ENCODE results near the gene RNF5.
"Not testable (repeated sequence)": the region's sequence is repeated elsewhere in the genome, so short reads cannot be mapped to it uniquely, and the experiment has no call there.

Gene RNF5

GRCh38 chr6:32175711-32176475 is 2.3 kb upstream of the RNF5 start, which contains the start of gene AGPAT1:
Gene AGPAT1, minus strand, starts transcription at chr6:32176084. Its CDS starts 4,588 bp downstream, at chr6:32171496.
- peak; percentile 94 to 96 for DNase-seq (ENCODE audit: low read depth in 2 of 2)

GRCh38 chr6:32176476-32177182 is 1.6 kb upstream of the RNF5 start:
- DNase-seq (ENCODE audit: low read depth in 2 of 2) = no peak

- DNase-seq (ENCODE audit: low read depth in 2 of 2) = no peak
Measured at GRCh38 chr6:32177183-32177787, 920 bp upstream of the RNF5 start.

GRCh38 chr6:32178547-32179440 is 589 bp downstream of the RNF5 start:
- no peak for DNase-seq (ENCODE audit: low read depth in 2 of 2)

- no peak for DNase-seq (ENCODE audit: low read depth in 2 of 2)
Measured at GRCh38 chr6:32179766-32180405, 1.7 kb downstream of the RNF5 start.

GRCh38 chr6:32181148-32181702 is 3.0 kb downstream of the RNF5 start:
- no peak for DNase-seq (ENCODE audit: low read depth in 2 of 2)

- no peak for DNase-seq (ENCODE audit: low read depth in 2 of 2)
Measured at GRCh38 chr6:32181915-32182529, 3.8 kb downstream of the RNF5 start.

GRCh38 chr6:32182555-32182981 is 4.4 kb downstream of the RNF5 start:
- DNase-seq (ENCODE audit: low read depth in 2 of 2) = no peak

- DNase-seq (ENCODE audit: low read depth in 2 of 2) = no peak
Measured at GRCh38 chr6:32183030-32183429, 4.8 kb downstream of the RNF5 start.

GRCh38 chr6:32183483-32184083 is 5.4 kb downstream of the RNF5 start:
- DNase-seq (ENCODE audit: low read depth in 2 of 2) = no peak

- DNase-seq (ENCODE audit: low read depth in 2 of 2) = no peak
Measured at GRCh38 chr6:32184084-32184640, 6.0 kb downstream of the RNF5 start, which contains the start of gene AGER. Gene AGER, minus strand, starts transcription at chr6:32184253. Its CDS starts 31 bp downstream, at chr6:32184222.

- DNase-seq (ENCODE audit: low read depth in 2 of 2) = not testable (repeated sequence)
Measured at GRCh38 chr6:32185681-32186131, 7.5 kb downstream of the RNF5 start.

- not testable (repeated sequence) for DNase-seq (ENCODE audit: low read depth in 2 of 2)
Measured at GRCh38 chr6:32186151-32186840, 8.1 kb downstream of the RNF5 start.

GRCh38 chr6:32187009-32187709 is 9.0 kb downstream of the RNF5 start:
- DNase-seq (ENCODE audit: low read depth in 2 of 2) = no peak

- not testable (repeated sequence) for DNase-seq (ENCODE audit: low read depth in 2 of 2)
Measured at GRCh38 chr6:32187725-32188380, 9.6 kb downstream of the RNF5 start.

GRCh38 chr6:32188381-32189068 is 10.3 kb downstream of the RNF5 start:
- DNase-seq (ENCODE audit: low read depth in 2 of 2) = no peak

Measured in stimulated activated CD8-positive, alpha-beta memory T cell treated with anti-CD3 and anti-CD28 coated beads, Interleukin-15, amount 100 ng/mL, for 4 hours (primary cell).